ENCODE data around the gene LSR.
A peak's percentile ranks its signal among the peaks of the same experiment; 100 is the strongest.

Gene LSR

GRCh38 chr19:35288906-35289305, 40.1 kb downstream of the LSR start:
- DNase-seq: no peak

DNA sequence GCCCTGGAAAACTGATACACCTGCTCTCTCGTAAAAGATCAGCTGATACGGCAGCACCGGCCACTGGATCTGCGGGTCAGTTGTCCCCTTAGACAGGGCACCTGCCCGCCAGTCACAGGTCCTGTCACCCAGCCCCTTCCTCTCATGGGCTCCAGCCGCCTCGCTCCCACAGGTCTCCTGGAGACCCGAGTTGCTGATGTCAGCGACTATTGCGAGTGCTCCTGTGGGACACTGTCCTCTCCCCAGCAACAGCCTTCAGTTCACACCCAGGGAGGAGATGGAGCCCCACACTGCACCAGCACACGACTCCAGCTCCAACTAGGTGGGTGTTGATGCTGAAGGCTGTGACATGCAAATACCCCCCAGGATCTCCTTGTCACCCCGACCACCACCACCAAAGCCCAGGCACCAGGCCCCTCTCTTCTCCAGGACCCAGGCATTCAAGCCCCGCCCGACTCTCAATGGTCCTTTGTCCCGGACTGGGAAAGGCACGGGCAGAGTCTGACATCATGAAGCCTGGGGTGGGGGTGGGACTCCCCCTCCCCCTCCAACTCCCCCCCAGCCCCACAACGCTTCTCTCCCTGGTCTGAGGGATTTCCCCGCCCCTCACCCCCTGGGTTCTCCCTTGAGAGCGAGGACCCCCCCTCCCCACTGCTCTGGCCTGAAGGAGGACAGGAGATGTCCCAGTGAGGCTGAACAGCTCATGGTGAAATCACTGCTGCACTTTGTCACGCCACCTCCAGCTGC, 41.8 kb downstream of the LSR start:
- no peak for DNase-seq

- no peak for DNase-seq
These were observed 42.5 kb downstream of the LSR start for GRCh38 chr19:35291259-35291658.

DNA sequence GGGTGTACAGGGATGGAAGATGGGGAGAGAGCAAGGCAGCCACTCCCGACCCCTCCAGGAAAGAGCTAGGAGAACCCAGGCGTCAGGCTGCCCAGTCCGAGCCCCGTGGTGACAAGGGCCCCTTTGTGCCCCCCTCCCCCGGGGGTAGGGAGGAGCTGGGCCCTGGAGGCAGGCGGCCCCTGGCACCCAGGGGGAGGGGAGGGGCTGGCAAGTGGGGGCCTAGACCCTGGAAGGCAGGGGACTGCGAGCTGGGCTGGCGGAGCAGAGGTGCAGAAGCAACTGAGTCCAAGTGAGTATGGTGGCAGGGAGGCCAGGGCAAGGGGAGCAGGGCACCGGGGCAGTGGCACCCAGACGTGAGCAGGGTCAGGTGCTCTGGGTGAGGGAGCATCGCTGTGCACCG, 43.1 kb downstream of the LSR start, which contains the start of gene MAG:
MAG (plus strand) TSS at position 246 of the 400 bp plus-strand sequence. CDS start 3,248 bp downstream, outside the sequence.
- DNase-seq: no peak

- DNase-seq: no peak
These were observed 43.9 kb downstream of the LSR start for GRCh38 chr19:35292421-35293362.

GRCh38 chr19:35293363-35293739, 44.5 kb downstream of the LSR start:
- DNase-seq: peak; percentile 18 to 32

- DNase-seq: no peak
These were observed 45.0 kb downstream of the LSR start for GRCh38 chr19:35293808-35294207.

DNA sequence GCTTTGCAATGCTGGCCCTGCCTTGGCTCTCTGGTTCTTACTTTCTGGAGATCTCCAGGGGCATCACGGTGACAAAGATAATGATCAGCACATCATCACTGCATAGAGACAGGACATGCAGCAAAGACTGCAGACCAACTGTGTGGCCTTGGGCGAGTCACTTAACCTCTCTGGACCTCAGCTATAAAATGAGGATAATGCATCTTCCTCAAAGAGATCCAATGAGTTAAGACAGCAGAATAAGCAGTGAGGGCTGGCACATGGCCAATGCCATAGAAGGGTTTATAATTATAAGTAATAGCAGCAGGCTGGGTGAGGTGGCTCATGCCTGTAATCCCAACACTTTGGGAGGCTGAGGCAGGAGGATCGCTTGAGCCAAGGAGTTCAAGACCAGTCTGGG, 45.5 kb downstream of the LSR start:
- peak in 1 of 2 experiments; percentile 11 for DNase-seq

GRCh38 chr19:35294859-35295791, 46.3 kb downstream of the LSR start:
- DNase-seq: no peak

- DNase-seq: no peak
These were observed 47.1 kb downstream of the LSR start for GRCh38 chr19:35295792-35296462.

GRCh38 chr19:35296644-35297514, 48.1 kb downstream of the LSR start:
- no peak for DNase-seq

DNA sequence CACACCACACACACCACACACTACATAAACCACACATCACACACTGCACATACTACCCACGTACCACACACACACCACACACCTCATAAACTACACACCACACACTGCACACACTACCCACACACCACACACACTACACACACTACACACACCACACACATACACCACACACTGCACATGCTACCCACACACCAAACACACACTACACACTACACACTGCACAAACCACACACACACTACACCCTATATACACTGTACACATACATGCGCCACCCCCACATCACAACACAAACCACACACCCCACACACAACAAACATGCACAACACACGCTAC, 48.7 kb downstream of the LSR start:
- DNase-seq: no peak

DNA sequence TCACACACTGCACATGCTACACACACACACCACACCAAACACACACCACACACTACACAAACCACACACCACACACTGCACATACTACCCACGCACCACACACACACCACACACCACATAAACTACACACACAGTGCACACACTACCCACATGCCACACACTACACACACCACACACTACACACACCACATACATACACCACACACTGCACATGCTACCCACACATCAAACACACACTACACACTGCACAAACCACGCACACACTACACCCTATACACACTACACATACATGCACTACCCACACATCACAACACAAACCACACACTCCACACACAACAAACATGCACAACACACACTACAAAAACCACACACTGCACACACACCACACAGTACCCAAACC, 49.1 kb downstream of the LSR start:
- DNase-seq: no peak

- no peak for DNase-seq
These were observed 49.8 kb downstream of the LSR start for GRCh38 chr19:35298561-35298972.

GRCh38 chr19:35299523-35300338, 50.9 kb downstream of the LSR start:
- no peak for DNase-seq

DNA sequence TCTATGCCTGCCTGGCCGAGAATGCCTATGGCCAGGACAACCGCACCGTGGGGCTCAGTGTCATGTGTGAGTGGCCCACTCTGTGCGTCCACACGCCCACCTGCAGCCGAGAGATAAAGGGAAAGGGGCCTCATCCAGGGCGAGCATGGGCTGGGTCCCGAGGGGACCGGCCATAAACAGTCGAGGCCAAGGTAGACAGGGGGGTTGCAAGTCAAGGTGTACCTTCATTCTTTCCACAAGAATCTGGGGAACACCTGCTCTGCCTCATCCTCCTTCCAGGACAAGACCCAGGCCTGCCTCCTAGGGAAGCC, 51.5 kb downstream of the LSR start:
- no peak for DNase-seq

DNA sequence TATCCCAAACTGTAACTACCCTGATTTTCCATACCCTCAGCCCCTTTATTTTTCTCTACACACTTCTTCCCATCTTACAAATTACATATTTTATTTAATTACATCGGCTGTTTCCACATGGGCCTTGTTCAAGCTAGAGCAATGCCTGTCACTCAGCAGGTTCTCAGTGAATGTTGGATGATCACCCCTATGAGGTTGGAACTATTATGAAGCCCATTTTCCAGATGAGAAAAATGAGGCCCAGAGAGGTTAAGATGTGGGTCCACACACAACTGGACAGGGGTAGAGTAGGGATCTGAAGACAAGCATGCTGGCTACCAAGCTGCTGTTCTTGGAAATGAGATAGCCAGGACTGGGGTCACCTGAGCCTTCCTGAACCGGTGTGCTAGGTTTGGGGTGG, 53.2 kb downstream of the LSR start:
- DNase-seq: no peak

DNA sequence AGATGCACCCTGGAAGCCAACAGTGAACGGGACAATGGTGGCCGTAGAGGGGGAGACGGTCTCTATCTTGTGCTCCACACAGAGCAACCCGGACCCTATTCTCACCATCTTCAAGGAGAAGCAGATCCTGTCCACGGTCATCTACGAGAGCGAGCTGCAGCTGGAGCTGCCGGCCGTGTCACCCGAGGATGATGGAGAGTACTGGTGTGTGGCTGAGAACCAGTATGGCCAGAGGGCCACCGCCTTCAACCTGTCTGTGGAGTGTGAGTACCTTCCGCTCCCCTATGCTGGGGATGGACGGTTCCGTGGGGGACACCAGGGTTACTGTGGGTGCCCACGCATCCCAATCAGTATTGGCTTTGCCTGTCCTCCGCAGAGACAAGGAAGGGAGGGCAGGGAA, 53.6 kb downstream of the LSR start:
- no peak for DNase-seq

- no peak for DNase-seq
These were observed 54.6 kb downstream of the LSR start for GRCh38 chr19:35303357-35303915.

DNA sequence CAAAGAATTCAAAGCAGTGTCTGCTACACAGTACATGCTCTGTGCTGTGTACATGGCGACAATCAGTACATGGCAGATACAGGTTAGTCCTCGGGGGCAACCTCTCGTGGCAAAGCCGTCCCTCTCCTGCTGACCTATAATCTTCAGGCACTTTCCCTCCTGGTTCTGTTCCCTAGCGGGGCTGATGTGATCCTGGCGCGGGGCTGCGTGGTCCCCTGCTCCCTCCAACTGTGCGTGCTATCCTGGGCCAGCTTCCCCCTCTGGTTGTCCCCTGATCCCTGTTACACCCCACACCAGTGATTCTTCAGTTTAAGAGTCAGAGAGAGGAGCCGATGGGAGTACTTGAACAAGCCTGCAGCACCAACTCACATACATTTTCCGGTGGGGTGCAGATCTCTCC, 55.2 kb downstream of the LSR start:
- no peak for DNase-seq

Measured in NCI-H524 (cell line).